Activated T-helper 1 cell treated with anti-CD3 and anti-CD28 coated beads, Interleukin-12 subunit alpha, Interleukin-12 subunit beta, Interleukin-2, Interleukin-4 antibody, amounts not matched to agents 30 ng/mL and 10 ng/mL and 1 ng/mL, durations not matched to agents 14 hours and 24 hours and 36 hours (primary cell): ENCODE data around the gene RHBDF2. TPM values are rescaled to one million over a fixed set of nuclear protein-coding genes. Genes with fewer than 3 reads are reported as not detected.

ENCODE experiments used
- DNase-seq: peaks from one replicate; pipeline ENCODE4 v3.0.0; 2021; ENCODE audit warnings: low spot score
- H3K27ac Mint-ChIP-seq: one replicate; pipeline ENCODE4 v1.8.0; 2021; ENCODE audit warnings: mild to moderate bottlenecking, mixed read lengths
- H3K27me3 Mint-ChIP-seq: one replicate; pipeline ENCODE4 v1.8.0; 2022; ENCODE audit warnings: mild to moderate bottlenecking, moderate library complexity, mixed read lengths; ENCODE audit not compliant: insufficient read depth
- H3K36me3 Mint-ChIP-seq: one replicate; pipeline ENCODE4 v1.8.0; 2021; ENCODE audit warnings: low read depth, mixed read lengths
- H3K4me1 Mint-ChIP-seq: one replicate; pipeline ENCODE4 v1.8.0; 2021; ENCODE audit warnings: low read depth, mixed read lengths
- H3K4me3 Mint-ChIP-seq: one replicate; pipeline ENCODE4 v1.8.0; 2021; ENCODE audit warnings: mild to moderate bottlenecking, moderate library complexity, mixed read lengths
- H3K9me3 Mint-ChIP-seq: one replicate; pipeline ENCODE4 v1.8.0; 2021; ENCODE audit warnings: mixed read lengths
- intact Hi-C: fragments of 100-400 bp; cut with micrococcal nuclease; formaldehyde crosslinking; loops from one replicate; pipeline ENCODE4 v1.15.1; 2024
- total RNA-seq: library from RNA; stranded (reverse); gene quantifications from 2 replicates; pipeline ENCODE4 v1.2.3, GENCODE V29; 2022

The RHBDF2 gene
- total RNA-seq, 1 donor from 2014 or later, result 53.7 TPM

DNA sequence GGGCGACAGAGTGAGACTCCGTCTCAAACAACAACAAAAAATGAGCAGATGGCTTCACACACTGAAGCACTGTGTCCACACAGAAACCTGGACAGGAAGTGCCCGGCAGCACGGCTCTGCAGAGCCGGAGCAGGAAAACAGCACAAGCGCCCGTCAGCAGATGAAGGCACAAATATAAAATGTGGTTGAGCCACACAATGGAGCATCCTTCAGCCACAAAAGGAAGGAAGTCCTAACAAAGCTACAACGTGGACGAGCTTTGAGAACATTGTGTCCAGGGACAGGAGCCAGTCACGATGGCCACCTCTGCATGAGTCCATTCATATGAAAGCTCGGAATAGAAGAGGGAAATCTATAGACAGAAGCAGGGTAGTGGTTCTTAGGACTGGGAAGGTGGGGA, 15.7 kb downstream of the RHBDF2 start:
- no peak for DNase-seq
- Mint-ChIP-seq H3K4me1 (peaks cover 13% of the 10 kb centered on the region), H3K4me3 (no peak overlapping the region), H3K9me3 (no peaks in the 10 kb centered on the region), H3K36me3 (peaks cover 30% of the 10 kb centered on the region), H3K27me3 (no peaks in the 10 kb centered on the region), H3K27ac (no peak overlapping the region)
- intact Hi-C loops, result no loop called here

DNA sequence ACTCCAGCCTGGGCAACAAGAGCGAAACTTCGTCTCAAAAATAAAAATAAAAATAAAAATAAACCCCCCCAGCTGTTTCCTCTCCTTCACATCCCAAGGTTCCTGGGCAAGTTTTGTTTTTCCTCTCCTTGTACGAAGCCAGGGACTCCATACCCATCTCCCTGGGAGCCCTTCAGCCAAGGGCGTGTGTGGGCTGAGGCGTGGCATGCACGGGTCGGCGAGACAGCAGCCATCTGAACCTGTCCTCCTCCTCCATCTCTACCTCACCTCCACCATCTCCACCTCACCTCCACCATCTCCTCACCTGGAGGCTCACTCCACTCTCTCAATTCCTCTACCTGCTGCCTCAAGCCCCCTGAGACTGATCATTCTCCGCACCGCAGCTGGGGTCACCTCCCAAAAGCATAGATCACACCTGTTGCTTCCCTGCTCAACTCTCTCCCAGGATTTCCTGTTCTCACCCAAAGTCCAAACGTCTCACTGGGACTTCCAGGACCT, 16.9 kb downstream of the RHBDF2 start:
- peaks cover 31% of the 10 kb centered on the region for H3K36me3 Mint-ChIP-seq
- no peak overlapping the region for H3K4me3 Mint-ChIP-seq
- DNase-seq, result no peak
- H3K9me3 Mint-ChIP-seq, result no peaks in the 10 kb centered on the region
- intact Hi-C loops, result no loop called here
- H3K27me3 Mint-ChIP-seq, result no peaks in the 10 kb centered on the region
- H3K27ac Mint-ChIP-seq, result no peak overlapping the region
- peaks cover 11% of the 10 kb centered on the region for H3K4me1 Mint-ChIP-seq

DNA sequence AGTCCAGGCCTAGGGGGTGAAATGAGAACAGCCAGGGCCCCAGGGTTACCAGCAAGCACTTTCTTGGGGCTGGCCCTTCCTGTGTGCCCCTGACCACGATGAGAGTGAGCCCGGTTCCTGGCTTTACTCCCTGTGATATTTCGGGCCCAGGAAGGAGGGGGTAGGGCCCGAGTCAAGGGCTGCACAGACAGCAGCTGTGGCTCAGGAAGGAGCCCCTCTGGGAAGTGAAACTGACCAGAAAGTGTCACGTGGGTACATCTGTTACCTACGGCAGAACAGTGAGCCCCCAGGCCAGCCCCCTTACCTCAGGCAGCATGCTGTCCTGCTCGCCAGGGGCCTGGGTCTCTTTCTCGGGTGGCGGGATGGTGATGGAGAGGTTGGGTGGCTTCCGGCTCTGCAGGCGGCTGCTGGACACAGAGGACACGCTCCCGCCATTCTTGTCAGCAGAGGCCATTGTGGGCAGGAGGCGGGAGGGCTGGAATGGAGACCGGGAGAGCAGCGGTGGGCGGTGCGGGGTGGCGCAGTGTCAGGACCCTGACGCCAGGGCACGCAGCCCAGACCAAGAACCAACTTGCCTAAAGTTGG, 20.1 kb downstream of the RHBDF2 start:
- Mint-ChIP-seq H3K4me3 (no peak overlapping the region), H3K27ac (no peak overlapping the region), H3K4me1 (peaks cover 11% of the 10 kb centered on the region), H3K27me3 (no peaks in the 10 kb centered on the region), H3K36me3 (peaks cover 32% of the 10 kb centered on the region), H3K9me3 (no peaks in the 10 kb centered on the region)
- intact Hi-C loops, result no loop called here
- DNase-seq, result no peak

DNA sequence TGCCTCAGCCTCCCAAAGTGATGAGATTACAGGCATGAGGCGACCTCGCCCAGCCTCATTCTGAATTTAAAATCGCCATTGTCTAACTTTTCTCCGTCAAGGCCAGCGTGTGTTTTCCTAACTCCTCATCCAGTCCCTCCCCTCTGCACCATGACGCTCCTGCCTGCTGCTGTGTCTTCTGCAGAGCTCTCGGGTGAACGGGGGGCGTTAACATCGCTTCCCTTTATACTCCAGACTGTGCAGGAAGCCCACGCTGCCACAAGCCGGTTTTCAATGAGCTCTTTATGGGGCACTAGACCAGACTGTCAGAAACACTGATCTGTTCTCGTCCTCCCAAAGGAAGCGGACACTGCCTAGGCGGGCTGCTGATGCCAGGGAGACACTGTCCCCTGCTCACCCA, 20.6 kb downstream of the RHBDF2 start:
- no peaks in the 10 kb centered on the region for H3K27me3 Mint-ChIP-seq
- no peak overlapping the region for H3K4me3 Mint-ChIP-seq
- intact Hi-C loops, result no loop called here
- H3K9me3 Mint-ChIP-seq, result no peaks in the 10 kb centered on the region
- no peak overlapping the region for H3K27ac Mint-ChIP-seq
- H3K36me3 Mint-ChIP-seq, result peaks cover 30% of the 10 kb centered on the region
- H3K4me1 Mint-ChIP-seq, result peaks cover 11% of the 10 kb centered on the region
- no peak for DNase-seq

DNA sequence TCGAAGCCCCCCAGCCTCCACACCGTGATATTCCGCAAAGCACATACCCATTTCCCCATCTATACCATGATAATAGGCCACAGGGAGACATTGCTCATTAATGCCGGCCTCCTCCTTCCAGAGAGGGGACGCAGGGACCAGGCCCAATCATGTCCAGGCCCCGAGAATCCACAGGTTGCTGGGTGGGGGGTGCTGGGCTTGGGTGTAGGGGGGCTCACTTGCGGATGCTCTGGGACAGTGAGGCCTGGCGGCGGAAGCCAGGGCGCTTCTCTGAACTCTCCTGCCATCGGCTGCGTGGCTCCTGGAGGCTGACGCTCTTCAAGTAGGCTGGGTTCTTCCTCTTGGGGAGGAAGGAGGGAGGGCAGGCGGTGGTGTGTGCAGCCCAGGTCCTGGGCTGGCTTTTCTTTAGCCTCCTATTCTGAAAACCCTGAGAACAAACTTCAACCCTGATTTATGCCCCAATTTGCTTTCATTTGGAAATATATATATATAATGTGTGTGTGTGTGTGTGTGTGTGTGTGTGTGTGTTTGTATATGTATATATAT, 21.6 kb downstream of the RHBDF2 start:
- Mint-ChIP-seq H3K36me3 (peaks cover 31% of the 10 kb centered on the region), H3K27ac (no peak overlapping the region)

DNA sequence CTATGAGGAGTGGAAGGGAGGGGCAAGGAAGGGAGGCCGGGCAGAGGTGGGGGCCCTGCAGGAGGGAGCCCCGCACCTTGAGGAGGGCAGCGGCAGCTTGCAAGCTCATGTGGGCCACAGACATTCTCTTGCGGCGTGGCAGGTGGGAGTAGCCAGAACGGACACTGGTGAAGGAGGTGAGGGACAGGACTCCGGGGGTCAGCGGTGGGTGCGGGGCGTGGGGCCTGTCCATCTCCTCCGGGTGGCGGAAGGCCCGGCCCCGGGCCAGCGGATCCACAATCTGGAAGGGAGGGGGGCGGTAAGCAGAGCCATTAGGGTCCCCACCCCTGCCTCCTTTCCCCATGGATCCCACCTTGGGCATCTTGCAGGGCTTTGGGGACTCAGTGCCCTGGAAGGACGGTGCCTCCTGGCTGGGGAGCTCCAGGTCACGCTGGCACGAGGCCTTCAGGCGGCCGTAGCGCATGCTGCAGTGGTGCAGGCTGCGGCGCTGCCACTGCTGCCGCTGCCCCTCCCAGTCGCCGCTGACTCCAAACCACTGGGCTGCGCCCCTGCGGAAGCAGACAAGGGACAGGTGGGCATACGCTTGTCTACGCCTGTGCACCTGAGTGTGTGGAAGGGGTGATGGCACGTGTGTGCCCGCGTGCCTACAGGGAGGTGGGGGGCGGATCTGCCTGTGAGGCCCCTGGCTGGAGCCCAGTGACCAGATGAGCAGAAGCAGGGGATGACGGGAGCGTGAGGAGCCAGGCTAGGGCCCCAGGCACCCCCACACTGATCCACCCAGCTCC, 22.3 kb downstream of the RHBDF2 start:
- Mint-ChIP-seq H3K4me3 (no peak overlapping the region), H3K4me1 (peaks cover 5% of the 10 kb centered on the region), H3K9me3 (no peaks in the 10 kb centered on the region), H3K36me3 (peaks cover 26% of the 10 kb centered on the region), H3K27me3 (no peaks in the 10 kb centered on the region), H3K27ac (no peak overlapping the region)
- DNase-seq, result no peak
- intact Hi-C loops, result no loop called here

More for the DNA sequence above, 21.6 kb downstream of the RHBDF2 start:
- Mint-ChIP-seq H3K4me1 (peaks cover 8% of the 10 kb centered on the region), H3K9me3 (no peaks in the 10 kb centered on the region), H3K4me3 (no peak overlapping the region), H3K27me3 (no peaks in the 10 kb centered on the region)
- DNase-seq, result no peak
- intact Hi-C loops, result no loop called here

DNA sequence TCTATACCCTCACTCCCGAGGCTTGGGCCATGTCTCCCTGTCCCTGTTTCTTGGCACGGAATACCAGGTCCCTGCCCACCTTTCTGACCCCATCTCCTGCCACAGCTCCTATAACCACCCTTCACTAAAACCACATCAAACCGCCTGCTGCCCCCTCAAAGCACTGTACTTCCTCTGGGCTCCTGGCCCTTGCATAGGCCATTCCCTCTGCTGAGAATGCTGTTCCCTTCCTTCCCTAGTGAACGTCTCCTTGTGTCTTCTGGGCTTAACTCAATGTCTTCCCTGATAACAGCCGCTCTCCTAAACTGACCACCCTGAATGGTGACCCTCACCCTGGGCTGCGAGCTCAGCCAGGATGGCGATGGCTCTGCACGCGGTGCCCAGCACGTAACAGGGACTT, 23.1 kb downstream of the RHBDF2 start:
- Mint-ChIP-seq H3K27ac (no peak overlapping the region), H3K27me3 (no peaks in the 10 kb centered on the region), H3K9me3 (no peaks in the 10 kb centered on the region), H3K4me3 (no peak overlapping the region), H3K4me1 (peaks cover 5% of the 10 kb centered on the region), H3K36me3 (peaks cover 24% of the 10 kb centered on the region)
- no peak for DNase-seq
- intact Hi-C loops, result no loop called here

DNA sequence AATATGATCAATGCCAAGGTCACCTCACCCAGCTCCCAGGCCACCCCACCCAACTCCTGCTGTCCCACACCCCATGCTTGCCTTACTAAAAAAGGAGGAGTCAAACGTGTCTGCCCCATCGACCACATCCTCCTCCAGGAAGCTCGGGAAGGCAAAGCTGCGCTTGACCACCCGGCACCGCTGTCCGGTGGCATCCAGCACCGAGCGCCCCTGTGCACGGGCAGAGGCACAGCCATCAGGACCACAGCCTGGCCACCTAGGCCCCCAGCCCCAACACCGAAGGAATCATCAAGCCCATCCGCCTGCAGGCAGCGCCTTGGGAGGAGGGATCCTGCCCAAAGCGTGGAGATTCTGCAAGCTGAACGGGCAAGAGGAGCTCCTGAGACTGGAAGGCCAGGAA, 23.6 kb downstream of the RHBDF2 start:
- H3K27me3 Mint-ChIP-seq, result no peaks in the 10 kb centered on the region
- intact Hi-C loops, result no loop called here
- H3K9me3 Mint-ChIP-seq, result no peaks in the 10 kb centered on the region
- no peak overlapping the region for H3K4me3 Mint-ChIP-seq
- no peak for DNase-seq
- no peak overlapping the region for H3K27ac Mint-ChIP-seq
- H3K4me1 Mint-ChIP-seq, result peaks cover 5% of the 10 kb centered on the region
- H3K36me3 Mint-ChIP-seq, result peaks cover 28% of the 10 kb centered on the region

DNA sequence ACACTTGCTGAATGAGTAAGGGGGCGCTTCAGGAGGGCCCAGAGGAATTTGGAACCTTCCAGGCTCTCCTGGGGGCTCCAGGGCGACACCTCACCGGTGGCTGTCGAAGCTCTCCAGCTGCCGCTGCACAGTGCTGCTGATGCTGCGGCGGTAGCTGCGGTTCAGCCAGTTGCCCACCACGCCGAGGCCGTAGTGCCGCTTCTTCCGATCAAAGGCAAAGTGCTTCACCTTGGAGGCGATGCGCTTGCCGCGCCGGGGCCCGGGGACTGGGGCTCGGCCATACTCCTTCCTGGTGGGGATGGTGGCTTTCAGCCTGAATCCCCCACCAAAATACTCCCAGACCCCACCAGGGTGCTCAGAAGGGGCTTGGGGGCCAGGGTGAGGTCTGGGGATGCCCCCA, 24.5 kb downstream of the RHBDF2 start:
- no peaks in the 10 kb centered on the region for H3K9me3 Mint-ChIP-seq
- no peak for DNase-seq
- intact Hi-C loops, result no loop called here
- peaks cover 25% of the 10 kb centered on the region for H3K36me3 Mint-ChIP-seq
- no peak overlapping the region for H3K27ac Mint-ChIP-seq
- no peak overlapping the region for H3K4me3 Mint-ChIP-seq
- peaks cover under 1% of the 10 kb centered on the region for H3K4me1 Mint-ChIP-seq
- H3K27me3 Mint-ChIP-seq, result no peaks in the 10 kb centered on the region

DNA sequence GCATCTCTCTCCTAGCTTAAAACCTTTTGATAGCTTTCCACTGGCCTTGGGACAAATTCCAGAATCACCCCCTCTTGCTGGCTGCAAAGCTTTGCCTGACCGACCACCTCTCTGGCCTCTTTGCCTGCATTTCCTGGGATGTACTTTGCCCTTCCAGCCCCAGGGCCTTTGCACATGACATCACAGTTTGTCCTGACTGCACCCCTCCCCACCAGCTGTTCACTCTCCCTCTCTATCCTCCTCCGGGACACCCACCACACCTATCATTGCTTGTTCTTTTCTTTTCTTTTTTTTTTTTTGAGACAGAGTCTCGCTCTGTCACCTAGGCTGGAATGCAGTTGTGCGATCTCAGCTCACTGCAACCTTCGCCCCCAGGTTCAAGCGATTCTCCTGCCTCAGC, 25.9 kb downstream of the RHBDF2 start:
- no peaks in the 10 kb centered on the region for H3K4me1 Mint-ChIP-seq
- H3K27ac Mint-ChIP-seq, result no peak overlapping the region
- H3K27me3 Mint-ChIP-seq, result no peaks in the 10 kb centered on the region
- no peaks in the 10 kb centered on the region for H3K9me3 Mint-ChIP-seq
- no peak for DNase-seq
- peaks cover 24% of the 10 kb centered on the region for H3K36me3 Mint-ChIP-seq
- intact Hi-C loops, result no loop called here
- no peak overlapping the region for H3K4me3 Mint-ChIP-seq

DNA sequence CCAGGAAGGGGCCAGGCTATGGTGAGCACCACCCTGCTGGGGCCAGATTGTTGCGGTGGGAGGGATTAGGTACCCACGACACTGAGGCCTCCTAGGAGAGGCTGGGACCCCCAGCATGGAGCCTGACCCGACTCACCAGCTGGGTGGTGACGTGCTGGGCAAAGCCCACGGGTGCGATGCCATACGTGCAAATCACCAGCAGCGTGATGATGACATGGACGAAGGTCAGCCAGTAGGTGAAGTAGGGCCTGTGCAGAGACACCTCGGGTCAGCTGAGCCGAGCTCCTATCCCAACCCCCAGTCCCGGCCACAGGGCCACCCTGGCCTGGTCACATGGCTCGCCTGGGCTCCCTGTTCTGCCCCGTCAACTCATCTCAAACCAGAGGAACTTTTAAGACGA, 26.3 kb downstream of the RHBDF2 start:
- DNase-seq, result no peak
- H3K4me1 Mint-ChIP-seq, result no peaks in the 10 kb centered on the region
- no peaks in the 10 kb centered on the region for H3K27me3 Mint-ChIP-seq
- H3K9me3 Mint-ChIP-seq, result no peaks in the 10 kb centered on the region
- no peak overlapping the region for H3K4me3 Mint-ChIP-seq
- peaks cover 24% of the 10 kb centered on the region for H3K36me3 Mint-ChIP-seq
- no peak overlapping the region for H3K27ac Mint-ChIP-seq
- intact Hi-C loops, result no loop called here

DNA sequence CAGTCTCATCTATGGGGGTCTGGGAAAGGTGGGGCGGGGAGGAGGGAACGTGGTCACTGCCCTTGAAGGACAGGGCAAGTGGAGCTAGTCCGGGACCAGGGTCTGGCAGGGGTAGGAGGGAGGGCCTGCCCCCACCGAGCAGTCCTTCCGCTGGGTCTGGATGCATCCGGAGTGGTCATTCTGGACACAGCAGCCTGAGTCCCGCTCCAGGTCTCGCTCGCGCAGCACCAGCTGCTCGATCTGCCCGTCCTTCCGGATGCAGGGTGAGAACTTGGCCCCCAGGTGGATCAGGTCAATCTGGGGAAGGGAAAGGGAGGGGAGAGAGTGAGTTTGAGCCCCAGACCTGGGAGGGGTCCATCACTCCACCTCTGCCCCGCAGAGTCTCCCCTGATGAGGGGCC, 27.0 kb downstream of the RHBDF2 start:
- no peaks in the 10 kb centered on the region for H3K4me1 Mint-ChIP-seq
- H3K27ac Mint-ChIP-seq, result no peak overlapping the region
- no peaks in the 10 kb centered on the region for H3K9me3 Mint-ChIP-seq

DNA sequence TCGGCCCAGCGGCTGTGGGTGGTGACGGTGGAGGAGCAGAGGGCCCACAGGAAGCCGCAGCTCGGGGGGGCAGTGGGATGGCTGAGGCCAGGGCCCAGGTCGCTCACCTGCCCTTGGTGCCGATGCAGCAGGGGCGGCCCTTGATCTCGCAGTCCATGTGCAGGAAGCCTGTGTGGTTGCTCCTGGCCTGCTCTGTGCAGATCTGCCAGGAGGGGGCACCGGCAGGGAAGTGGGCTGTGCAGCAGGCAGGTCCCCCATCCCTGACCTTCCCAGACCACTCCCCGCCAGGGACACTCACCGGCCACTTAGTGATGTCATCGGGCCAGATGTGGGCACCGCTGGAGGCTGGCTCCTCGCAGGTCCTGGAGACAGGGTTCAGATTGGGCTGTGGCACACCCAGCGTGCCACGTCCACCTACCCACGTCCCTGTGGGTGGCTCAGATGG, 27.7 kb downstream of the RHBDF2 start:
- no peak overlapping the region for H3K4me3 Mint-ChIP-seq
- H3K27me3 Mint-ChIP-seq, result no peaks in the 10 kb centered on the region
- intact Hi-C loops, result no loop called here
- H3K9me3 Mint-ChIP-seq, result no peaks in the 10 kb centered on the region
- no peak overlapping the region for H3K27ac Mint-ChIP-seq
- H3K36me3 Mint-ChIP-seq, result peaks cover 24% of the 10 kb centered on the region
- no peak for DNase-seq
- no peaks in the 10 kb centered on the region for H3K4me1 Mint-ChIP-seq

More for the DNA sequence above, 27.0 kb downstream of the RHBDF2 start:
- intact Hi-C loops, result no loop called here
- no peaks in the 10 kb centered on the region for H3K27me3 Mint-ChIP-seq
- DNase-seq, result no peak
- H3K36me3 Mint-ChIP-seq, result peaks cover 24% of the 10 kb centered on the region
- H3K4me3 Mint-ChIP-seq, result no peak overlapping the region
